ENCODE data around the gene SPRR2F. TPM values are rescaled to one million over a fixed set of nuclear protein-coding genes. Genes with fewer than 3 reads are reported as not detected.

The SPRR2F gene
- not detected for total RNA-seq
- total RNA-seq (2013): not detected

GRCh38 chr1:153113416-153113815 is at the start of gene SPRR2F:
Gene SPRR2F, minus strand, starts transcription at chr1:153113516. Its CDS starts 783 bp downstream, at chr1:153112733.
- Histone ChIP-seq H3K27ac (ENCODE audit: low read length) (no peak within 1 kb of the TSS), H3K4me1 (ENCODE audit: control insufficient read depth, insufficient read depth, low read length) (no peaks in the 10 kb centered on the region), H3K36me3 (ENCODE audit: control insufficient read depth, insufficient read depth, low read length) (no peaks in the 10 kb centered on the region), H3K27me3 (ENCODE audit: control insufficient read depth, insufficient read depth, low read length) (peaks cover 3% of the 10 kb centered on the region), H3K4me3 (ENCODE audit: low read length) (no peak within 1 kb of the TSS), H3K9me3 (ENCODE audit: control insufficient read depth, insufficient read depth, low read length) (no peaks in the 10 kb centered on the region)
- ATAC-seq (no peak), DNase-seq (no peak)
- 84% methylated on average over 3 of the region's 3 CpGs for WGBS (ENCODE audit: insufficient coverage)
- no peaks in the 10 kb centered on the region for H3K36me3 Mint-ChIP-seq
- H3K4me3 Mint-ChIP-seq: no peak within 1 kb of the TSS
- H3K27ac Mint-ChIP-seq: no peak within 1 kb of the TSS
- H3K27me3 Mint-ChIP-seq (ENCODE audit: low read depth in 2 of 2): peaks cover 8 to 26% of the 10 kb centered on the region in 2 donors
- H3K4me1 Mint-ChIP-seq: no peaks in the 10 kb centered on the region
- H3K9me3 Mint-ChIP-seq: no peaks in the 10 kb centered on the region
- intact Hi-C loops (cut with micrococcal nuclease): no loop called here
- TF ChIP-seq CTCF (IDR thresholded peaks at IDR 0.05): no peak

- no peak overlapping the region for H3K27ac ChIP-seq (ENCODE audit: low read length)
- Mint-ChIP-seq H3K4me1 (no peaks in the 10 kb centered on the region), H3K9me3 (peaks cover 5 to 6% of the 10 kb centered on the region in 2 donors), H3K4me3 (no peak overlapping the region), H3K27me3 (ENCODE audit: low read depth in 2 of 2) (peaks cover 19 to 37% of the 10 kb centered on the region in 2 donors), H3K27ac (no peak overlapping the region), H3K36me3 (no peaks in the 10 kb centered on the region)
- H3K27me3 ChIP-seq (ENCODE audit: control insufficient read depth, insufficient read depth, low read length): peaks cover 9% of the 10 kb centered on the region
- no peak for ATAC-seq
- H3K4me1 ChIP-seq (ENCODE audit: control insufficient read depth, insufficient read depth, low read length): no peaks in the 10 kb centered on the region
- no peak overlapping the region for H3K4me3 ChIP-seq (ENCODE audit: low read length)
- TF ChIP-seq CTCF (IDR thresholded peaks at IDR 0.05): no peak
- 96% methylated on average over 2 of the region's 2 CpGs for WGBS (ENCODE audit: insufficient coverage)
- H3K9me3 ChIP-seq (ENCODE audit: control insufficient read depth, insufficient read depth, low read length): peaks cover 12% of the 10 kb centered on the region
- DNase-seq: no peak
- intact Hi-C loops (cut with micrococcal nuclease): no loop called here
- H3K36me3 ChIP-seq (ENCODE audit: control insufficient read depth, insufficient read depth, low read length): no peaks in the 10 kb centered on the region
Observed at GRCh38 chr1:153155541-153155940, 42.2 kb upstream of the SPRR2F start.

- H3K36me3 ChIP-seq (ENCODE audit: control insufficient read depth, insufficient read depth, low read length): no peaks in the 10 kb centered on the region
- TF ChIP-seq CTCF (IDR thresholded peaks at IDR 0.05): no peak
- no peak overlapping the region for H3K27ac ChIP-seq (ENCODE audit: low read length)
- no peak overlapping the region for H3K4me3 ChIP-seq (ENCODE audit: low read length)
- Mint-ChIP-seq H3K4me3 (no peak overlapping the region), H3K27ac (no peak overlapping the region), H3K36me3 (no peaks in the 10 kb centered on the region), H3K4me1 (no peaks in the 10 kb centered on the region), H3K27me3 (ENCODE audit: low read depth in 2 of 2) (peaks cover 19 to 45% of the 10 kb centered on the region in 2 donors), H3K9me3 (no peaks in the 10 kb centered on the region)
- no peaks in the 10 kb centered on the region for H3K4me1 ChIP-seq (ENCODE audit: control insufficient read depth, insufficient read depth, low read length)
- ATAC-seq (no peak), DNase-seq (no peak)
- no peaks in the 10 kb centered on the region for H3K9me3 ChIP-seq (ENCODE audit: control insufficient read depth, insufficient read depth, low read length)
- 63% methylated on average over 2 of the region's 3 CpGs for WGBS (ENCODE audit: insufficient coverage)
- H3K27me3 ChIP-seq (ENCODE audit: control insufficient read depth, insufficient read depth, low read length): peaks cover 9% of the 10 kb centered on the region
- intact Hi-C loops (cut with micrococcal nuclease): no loop called here
Observed at GRCh38 chr1:153152481-153152880, 39.2 kb upstream of the SPRR2F start.

GRCh38 chr1:153150846-153151245 is 37.5 kb upstream of the SPRR2F start, which contains the start of gene SPRR2G:
Gene SPRR2G, minus strand, starts transcription at chr1:153150890. Its CDS starts 780 bp downstream, at chr1:153150110.
- H3K27ac Mint-ChIP-seq: no peak within 1 kb of the TSS
- no peaks in the 10 kb centered on the region for H3K9me3 ChIP-seq (ENCODE audit: control insufficient read depth, insufficient read depth, low read length)
- no peaks in the 10 kb centered on the region for H3K4me1 Mint-ChIP-seq
- TF ChIP-seq CTCF (IDR thresholded peaks at IDR 0.05): no peak
- no peak within 1 kb of the TSS for H3K4me3 ChIP-seq (ENCODE audit: low read length)
- ATAC-seq (no peak), DNase-seq (no peak)
- intact Hi-C loops (cut with micrococcal nuclease): no loop called here
- peaks cover 21 to 45% of the 10 kb centered on the region in 2 donors for H3K27me3 Mint-ChIP-seq (ENCODE audit: low read depth in 2 of 2)
- H3K27ac ChIP-seq (ENCODE audit: low read length): no peak within 1 kb of the TSS
- WGBS (ENCODE audit: insufficient coverage): 82% methylated on average over 1 of the region's 1 CpG
- no peaks in the 10 kb centered on the region for H3K36me3 ChIP-seq (ENCODE audit: control insufficient read depth, insufficient read depth, low read length)
- no peaks in the 10 kb centered on the region for H3K9me3 Mint-ChIP-seq
- H3K4me3 Mint-ChIP-seq: no peak within 1 kb of the TSS
- H3K4me1 ChIP-seq (ENCODE audit: control insufficient read depth, insufficient read depth, low read length): no peaks in the 10 kb centered on the region
- peaks cover 12% of the 10 kb centered on the region for H3K27me3 ChIP-seq (ENCODE audit: control insufficient read depth, insufficient read depth, low read length)
- H3K36me3 Mint-ChIP-seq: no peaks in the 10 kb centered on the region

All from natural killer cell (primary cell).